Activated CD8-positive, alpha-beta memory T cell treated with anti-CD3 and anti-CD28 coated beads, Interleukin-2, amount 50 U/mL, for 4 hours (primary cell): ENCODE data around the gene PCYT1A.
A peak's percentile ranks its signal among the peaks of the same experiment; 100 is the strongest.

Experiments
- DNase-seq: peaks from one replicate; pipeline ENCODE4 v3.0.0-alpha.2; 2020

The PCYT1A gene

DNA sequence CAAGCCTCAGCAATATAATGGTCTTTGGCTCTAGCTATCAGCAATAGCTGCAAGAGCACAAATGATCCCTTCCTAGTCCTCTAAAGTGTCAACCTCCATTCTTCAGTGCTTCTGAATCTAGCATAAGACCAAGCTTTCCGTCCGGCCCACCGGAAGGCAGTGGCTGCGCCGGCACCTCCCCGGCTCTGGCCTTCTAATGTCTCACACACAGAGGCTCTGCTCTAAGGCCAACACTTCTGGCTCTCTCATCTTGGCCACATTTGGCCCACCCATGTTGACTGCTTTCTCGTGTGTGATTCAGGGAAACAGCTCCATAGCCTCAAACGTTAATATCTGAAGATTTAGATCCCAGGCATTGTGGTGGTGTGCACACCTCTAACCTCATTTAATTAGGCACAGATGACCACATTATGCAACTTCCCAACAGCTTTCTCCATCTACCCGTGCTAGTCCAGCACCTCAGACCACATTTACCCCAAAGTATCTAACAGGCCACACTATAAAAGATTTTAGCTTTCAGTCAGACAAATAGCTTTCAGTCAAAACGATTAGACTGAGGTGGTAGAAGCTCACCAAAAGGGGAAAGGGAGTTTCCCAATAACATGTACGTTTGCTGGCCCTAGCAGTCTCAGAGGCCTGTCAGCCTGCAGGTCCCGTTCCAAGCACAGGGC is 51.9 kb downstream of the PCYT1A start:
- no peak for DNase-seq

- no peak for DNase-seq
These were observed 54.7 kb downstream of the PCYT1A start for GRCh38 chr3:196232882-196233251.

DNA sequence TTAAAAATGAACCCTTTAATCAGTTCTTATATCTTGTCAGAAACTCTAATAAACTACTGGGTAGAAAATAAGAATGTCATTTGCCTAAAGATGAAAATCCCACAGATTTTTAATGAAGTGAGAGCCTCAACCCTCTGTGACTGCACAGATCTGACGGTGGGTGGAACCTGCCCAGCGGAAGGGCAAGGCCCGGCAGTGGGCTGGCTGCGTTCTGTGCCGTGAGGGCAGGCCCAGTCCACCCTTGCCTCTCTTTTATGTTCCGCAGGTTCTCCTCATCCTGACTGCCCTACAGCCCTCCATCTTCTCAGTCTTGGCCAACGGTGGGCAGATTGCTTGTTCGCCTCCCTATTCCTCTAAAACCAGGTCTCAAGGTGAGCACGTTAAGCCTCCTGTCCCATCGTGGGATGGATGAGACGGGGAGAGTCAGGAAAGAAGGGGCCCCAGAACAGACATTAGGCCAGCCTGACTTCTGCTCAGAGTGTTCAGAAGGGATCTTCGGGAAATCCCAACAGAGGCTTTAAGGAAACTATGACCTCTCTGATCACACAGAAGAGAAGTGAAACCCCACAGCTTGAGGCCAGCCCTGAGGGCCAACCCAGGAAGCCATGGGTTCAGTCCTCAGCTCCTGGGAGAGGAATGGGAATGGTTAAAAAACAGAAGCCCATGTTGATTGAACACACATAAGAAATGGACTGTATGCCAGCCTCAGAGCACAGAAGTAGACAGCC is 55.2 kb downstream of the PCYT1A start:
- no peak for DNase-seq

GRCh38 chr3:196227629-196228493 is 59.7 kb downstream of the PCYT1A start:
- DNase-seq, result no peak

- DNase-seq, result no peak
These were observed 60.4 kb downstream of the PCYT1A start for GRCh38 chr3:196227121-196227561.

- no peak for DNase-seq
These were observed 61.7 kb downstream of the PCYT1A start for GRCh38 chr3:196225763-196226364.

GRCh38 chr3:196225086-196225485 is 62.4 kb downstream of the PCYT1A start:
- DNase-seq, result no peak

- DNase-seq, result no peak
These were observed 64.5 kb downstream of the PCYT1A start for GRCh38 chr3:196222876-196223595.

DNA sequence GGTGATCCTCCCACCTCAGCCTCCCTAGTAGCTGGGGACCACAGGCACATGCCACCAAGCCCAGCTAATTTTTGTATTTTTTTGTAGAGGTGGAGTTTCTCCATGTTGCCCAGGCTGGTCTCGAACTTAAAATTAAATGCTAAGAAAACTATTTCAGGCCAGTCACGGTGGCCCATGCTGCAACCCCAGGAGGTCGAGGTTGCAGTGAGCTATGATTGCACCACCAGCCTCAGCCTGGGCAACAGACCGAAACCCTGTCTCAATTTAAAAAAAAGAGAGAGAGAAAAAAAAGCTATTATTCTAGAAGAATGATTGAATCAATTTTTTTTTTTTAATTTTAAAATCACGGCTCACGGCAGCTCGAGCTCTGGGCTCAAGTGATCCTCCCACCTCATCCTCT is 66.5 kb downstream of the PCYT1A start:
- DNase-seq, result no peak

GRCh38 chr3:196220587-196220986 is 66.9 kb downstream of the PCYT1A start:
- no peak for DNase-seq

- DNase-seq, result no peak
These were observed 67.6 kb downstream of the PCYT1A start for GRCh38 chr3:196219970-196220311.

DNA sequence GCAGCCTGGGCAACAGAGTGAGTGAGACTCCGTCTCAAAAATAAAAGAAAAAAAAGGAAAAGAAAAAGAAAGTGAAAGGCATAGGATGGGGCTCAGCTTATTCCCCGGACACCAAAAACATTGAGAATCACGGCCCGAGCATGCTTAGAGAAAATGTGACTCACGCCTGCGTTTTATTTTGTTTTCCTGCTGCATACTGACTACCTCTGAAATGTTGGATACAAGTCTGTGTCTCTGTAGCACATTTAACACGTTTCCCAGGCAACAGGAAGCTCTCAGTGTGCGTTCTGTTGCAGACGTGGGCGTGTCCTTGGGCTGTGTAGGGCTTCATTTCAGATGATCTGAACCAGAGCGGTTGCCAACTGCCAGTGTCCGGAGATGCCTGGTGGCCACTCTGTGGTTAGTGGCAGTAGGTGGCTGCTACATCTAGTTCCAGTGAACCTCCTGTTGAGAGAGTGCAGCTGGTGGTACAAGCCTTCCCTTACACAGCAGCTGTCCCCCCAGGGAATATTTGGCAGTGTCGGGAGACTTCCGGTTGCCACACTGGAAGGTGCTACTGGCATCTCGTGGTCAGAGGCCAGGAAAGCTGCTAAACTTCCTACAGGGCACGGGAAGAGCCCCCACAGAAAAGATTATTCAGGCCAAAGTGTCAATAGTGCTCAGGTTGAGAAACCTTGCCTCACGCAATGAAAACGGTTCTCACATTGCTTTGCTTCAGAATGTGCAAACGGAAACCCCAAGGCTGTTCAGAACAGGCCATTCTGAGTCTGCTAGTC is 68.1 kb downstream of the PCYT1A start:
- DNase-seq, result peak; percentile 59

- DNase-seq, result no peak
These were observed 69.3 kb downstream of the PCYT1A start for GRCh38 chr3:196218155-196218712.

- DNase-seq, result no peak
These were observed 70.0 kb downstream of the PCYT1A start for GRCh38 chr3:196217307-196218154.

- DNase-seq, result no peak
These were observed 70.8 kb downstream of the PCYT1A start for GRCh38 chr3:196216681-196217211.

GRCh38 chr3:196216089-196216564 is 71.4 kb downstream of the PCYT1A start, which contains the start of gene SLC51A:
SLC51A (plus strand) TSS chr3:196216534; CDS start chr3:196216713, 179 bp downstream.
- DNase-seq, result no peak

DNA sequence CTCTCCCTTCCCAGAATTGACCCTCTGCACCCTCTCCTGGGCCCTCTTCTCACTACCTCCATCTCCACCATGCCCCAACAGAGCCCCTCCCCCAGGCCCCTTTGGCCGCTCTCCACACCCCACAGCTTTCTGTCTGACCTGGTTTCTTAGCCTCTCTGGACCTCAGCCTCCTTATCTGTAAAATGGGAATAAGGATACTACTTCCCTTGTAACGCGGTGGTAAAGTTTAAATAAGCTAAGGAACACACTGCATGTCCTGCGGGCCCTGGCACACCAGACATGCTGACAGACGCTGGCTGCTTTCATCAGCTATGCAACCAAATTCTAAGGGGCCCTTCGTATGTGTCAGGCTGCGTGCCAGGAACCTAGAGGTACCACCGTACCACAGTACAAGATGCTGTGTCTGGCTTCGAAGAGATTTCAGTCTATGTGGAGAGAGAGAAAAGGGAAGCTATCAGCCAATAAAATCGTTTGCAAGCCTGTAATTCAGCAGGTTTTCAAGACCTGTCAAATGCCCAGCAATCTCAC is 72.0 kb downstream of the PCYT1A start:
- no peak for DNase-seq

DNA sequence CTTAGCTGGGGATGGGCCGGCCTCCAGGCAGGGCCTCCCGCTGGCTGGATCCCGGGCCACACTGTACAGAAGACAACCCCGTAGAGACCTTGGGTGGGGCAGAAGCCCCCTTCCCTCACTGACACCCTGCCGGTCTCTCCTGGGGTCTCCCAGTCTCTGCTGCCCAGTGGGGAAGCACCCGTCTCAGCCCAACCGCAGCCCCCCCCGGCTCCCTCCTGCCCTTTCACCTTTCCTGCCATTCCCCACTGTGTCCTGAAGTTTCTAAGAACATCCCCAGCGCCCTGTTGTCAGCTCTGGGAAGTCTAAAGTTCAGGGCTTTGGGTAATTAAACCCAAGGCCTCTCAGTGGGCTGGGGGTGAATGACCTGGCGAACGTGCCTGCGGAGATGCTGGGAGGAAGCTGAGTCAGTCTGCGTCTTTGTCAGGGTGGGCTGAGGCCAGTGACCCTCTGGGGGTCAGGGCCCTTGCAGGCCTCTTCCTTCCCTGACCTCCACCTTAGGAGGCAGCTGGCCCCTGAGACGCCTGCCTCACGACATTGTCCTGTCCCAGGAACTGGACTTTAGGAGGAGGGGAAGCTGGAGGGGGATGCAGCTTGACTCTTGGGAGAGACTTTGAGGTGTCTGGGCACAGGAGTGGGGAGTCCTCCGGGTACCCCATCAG is 72.6 kb downstream of the PCYT1A start:
- DNase-seq, result no peak
